LNCAP (cell line): ENCODE data around the gene SHLD1.

Source experiments
- TF ChIP-seq, protein P1 (sequence below): fragments of 450-650 bp; IDR thresholded peaks from 2 replicates; pipeline ENCODE4 v1.5.1; 2017; ENCODE audit warnings: mild to moderate bottlenecking

SHLD1 gene

GRCh38 chr20:5890773-5891441 lies 140.7 kb downstream of the SHLD1 start:
- TF ChIP-seq, protein P1, sequence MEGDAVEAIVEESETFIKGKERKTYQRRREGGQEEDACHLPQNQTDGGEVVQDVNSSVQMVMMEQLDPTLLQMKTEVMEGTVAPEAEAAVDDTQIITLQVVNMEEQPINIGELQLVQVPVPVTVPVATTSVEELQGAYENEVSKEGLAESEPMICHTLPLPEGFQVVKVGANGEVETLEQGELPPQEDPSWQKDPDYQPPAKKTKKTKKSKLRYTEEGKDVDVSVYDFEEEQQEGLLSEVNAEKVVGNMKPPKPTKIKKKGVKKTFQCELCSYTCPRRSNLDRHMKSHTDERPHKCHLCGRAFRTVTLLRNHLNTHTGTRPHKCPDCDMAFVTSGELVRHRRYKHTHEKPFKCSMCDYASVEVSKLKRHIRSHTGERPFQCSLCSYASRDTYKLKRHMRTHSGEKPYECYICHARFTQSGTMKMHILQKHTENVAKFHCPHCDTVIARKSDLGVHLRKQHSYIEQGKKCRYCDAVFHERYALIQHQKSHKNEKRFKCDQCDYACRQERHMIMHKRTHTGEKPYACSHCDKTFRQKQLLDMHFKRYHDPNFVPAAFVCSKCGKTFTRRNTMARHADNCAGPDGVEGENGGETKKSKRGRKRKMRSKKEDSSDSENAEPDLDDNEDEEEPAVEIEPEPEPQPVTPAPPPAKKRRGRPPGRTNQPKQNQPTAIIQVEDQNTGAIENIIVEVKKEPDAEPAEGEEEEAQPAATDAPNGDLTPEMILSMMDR: no peak

DNA sequence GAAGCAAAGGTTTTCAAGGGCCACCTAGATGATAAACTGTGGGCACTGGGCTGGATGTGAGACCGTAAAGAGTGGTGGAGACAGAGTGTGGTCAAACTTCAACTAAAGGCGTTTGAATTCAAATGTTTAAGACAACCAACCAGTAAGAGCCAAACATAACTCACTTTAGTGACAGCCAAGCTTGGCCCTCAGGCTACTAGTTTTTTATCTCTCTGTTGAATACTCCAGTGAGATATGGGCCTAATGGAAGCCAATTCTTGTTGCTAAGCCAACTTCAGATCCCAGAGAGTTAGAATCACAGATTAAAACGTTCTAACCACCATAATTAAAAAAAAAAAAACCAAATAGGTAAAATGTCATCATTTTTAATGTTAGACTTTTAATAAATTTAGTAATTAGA lies 142.9 kb downstream of the SHLD1 start:
- TF ChIP-seq, protein P1: no peak

- TF ChIP-seq, protein P1: no peak
Observed at GRCh38 chr20:5893621-5894020, 143.4 kb downstream of the SHLD1 start.

DNA sequence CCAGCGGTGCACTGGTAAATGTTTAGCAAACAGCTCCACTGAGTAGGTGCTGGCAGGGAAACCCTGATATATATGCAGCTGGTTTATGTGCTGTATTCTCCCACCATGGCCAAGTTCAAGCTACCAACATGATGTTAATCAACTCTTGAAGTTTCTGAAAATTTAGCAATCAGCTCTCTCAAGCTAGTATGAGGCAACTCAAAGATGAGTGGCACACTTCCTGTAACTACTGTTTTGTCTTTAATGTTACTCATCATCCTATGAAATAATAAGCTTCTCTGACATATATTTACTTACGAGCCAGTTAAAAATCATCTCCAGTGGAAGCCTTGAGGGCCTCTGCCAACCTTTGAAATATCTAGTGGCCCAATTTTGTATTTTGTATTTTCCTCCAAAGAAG lies 145.4 kb downstream of the SHLD1 start:
- TF ChIP-seq, protein P1: no peak

DNA sequence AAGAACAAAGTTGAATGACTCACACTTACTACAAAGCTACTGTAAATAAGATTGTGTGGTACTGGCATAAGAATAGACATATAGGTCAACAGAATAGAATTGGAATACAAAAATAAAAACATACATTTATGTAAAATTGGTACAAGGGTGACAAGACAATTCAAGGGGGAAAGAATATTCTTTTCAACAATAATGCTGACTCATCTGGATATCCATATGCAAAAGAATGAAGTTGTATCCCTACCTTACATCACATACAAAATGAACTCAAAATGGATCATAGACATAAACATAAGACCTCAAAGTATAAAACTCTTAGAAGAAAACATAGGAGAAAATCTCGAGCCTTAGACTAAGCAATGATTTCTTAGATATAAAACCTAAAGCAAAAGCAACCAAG lies 149.2 kb downstream of the SHLD1 start:
- TF ChIP-seq, protein P1: no peak

- TF ChIP-seq, protein P1: no peak
Observed at GRCh38 chr20:5900908-5901307, 150.7 kb downstream of the SHLD1 start.

- TF ChIP-seq, protein P1: no peak
Observed at GRCh38 chr20:5908981-5909380, 158.8 kb downstream of the SHLD1 start.

- TF ChIP-seq, protein P1: no peak
Observed at GRCh38 chr20:5910186-5910585, 160.0 kb downstream of the SHLD1 start.
